HepG2 (cell line): ENCODE data around the gene C2CD2. TPM values are rescaled to one million over a fixed set of nuclear protein-coding genes. Genes with fewer than 3 reads are reported as not detected.
A peak's percentile ranks its signal among the peaks of the same experiment; 100 is the strongest.

Source experiments
- ARNT2 ChIP-seq: sonication (generic); formaldehyde crosslinking; IDR thresholded peaks from 2 replicates; pipeline ENCODE4 v1.8.0; 2022; ENCODE audit warnings: mild to moderate bottlenecking, low read depth, missing genetic modification reagents, moderate library complexity
- EHMT2 ChIP-seq: fragments of 200-600 bp; sonication (generic); IDR thresholded peaks from 2 replicates; pipeline ENCODE4 v1.7.0; 2017; ENCODE audit warnings: antibody characterized with exemption, low read depth, low read length, borderline replicate concordance
- NRL ChIP-seq: sonication (generic); formaldehyde crosslinking; IDR thresholded peaks from 2 replicates; pipeline ENCODE4 v1.5.0; 2020; ENCODE audit warnings: missing genetic modification reagents, mild to moderate bottlenecking, moderate library complexity, borderline replicate concordance
- RFX5 ChIP-seq: IDR thresholded peaks from 2 replicates; pipeline ENCODE4 v1.6.1; 2011; ENCODE audit warnings: low read depth, low read length, improper control_type of control experiment
- RXRA ChIP-seq: sonication (generic); formaldehyde crosslinking; IDR thresholded peaks from 2 replicates; pipeline ENCODE4 v1.5.1; 2020; ENCODE audit warnings: missing genetic modification reagents
- SMARCE1 ChIP-seq: fragments of 450-650 bp; IDR thresholded peaks from 2 replicates; pipeline ENCODE4 v1.6.1; 2017; ENCODE audit warnings: borderline replicate concordance
- SP5 ChIP-seq: IDR thresholded peaks from 2 replicates; pipeline ENCODE4 v1.6.1; 2016; ENCODE audit warnings: low read depth, borderline replicate concordance
- TBL1XR1 ChIP-seq: fragments of 150-350 bp; IDR thresholded peaks from 2 replicates; pipeline ENCODE4 v1.6.1; 2014; ENCODE audit warnings: borderline replicate concordance, low read length; ENCODE audit not compliant: partially characterized antibody
- TCF7 ChIP-seq: sonication (generic); IDR thresholded peaks from 2 replicates; pipeline ENCODE4 v1.6.1; 2016; ENCODE audit warnings: antibody characterized with exemption, low read depth
- TGIF2 ChIP-seq: IDR thresholded peaks from 2 replicates; pipeline ENCODE4 v1.6.1; 2016; ENCODE audit warnings: control low read depth, missing compliant biosample characterization
- ZNF3 ChIP-seq: IDR thresholded peaks from 2 replicates; pipeline ENCODE4 v1.7.0; 2017; ENCODE audit warnings: inconsistent platforms
- ZNF660 ChIP-seq: sonication (generic); formaldehyde crosslinking; IDR thresholded peaks from 2 replicates; pipeline ENCODE4 v1.5.1; 2020; ENCODE audit warnings: mild to moderate bottlenecking, low read depth, missing genetic modification reagents, borderline replicate concordance
- ZNF672 ChIP-seq: sonication (generic); formaldehyde crosslinking; IDR thresholded peaks from 2 replicates; pipeline ENCODE4 v1.8.1; 2022; ENCODE audit warnings: missing genetic modification reagents
- ZNF773 ChIP-seq: sonication (generic); formaldehyde crosslinking; IDR thresholded peaks from 2 replicates; pipeline ENCODE4 v1.4.0; 2020; ENCODE audit warnings: missing genetic modification reagents, borderline replicate concordance
- polyA plus RNA-seq, 8 experiments: library from polyadenylated mRNA; depleted of rRNA in 3 of 8; stranded (reverse) in 7 of 8; unstranded in 1 of 8; fragments of >200 nt; fragmentation: Illumina TruSeq in 4 of 8; extraction: Trizol in 4 of 8; gene quantifications; 2 replicates each; pipeline versions ENCODE4 v1.2.1 to v1.2.3, GENCODE V29; 2011 to 2016; ENCODE audit warnings: low read depth in 4 of 8, missing spikeins in 1 of 8, mixed read lengths in 1 of 8; ENCODE audit not compliant: insufficient read depth in 1 of 8
- total RNA-seq, 5 experiments: library from RNA; depleted of rRNA; stranded (reverse); fragments of >200 nt; fragmentation: Illumina TruSeq; extraction: Trizol; gene quantifications; 2 replicates each; pipeline ENCODE4 v1.2.3, GENCODE V29; 2016; ENCODE audit warnings: low read depth in 1 of 5
- TF ChIP-seq, protein P1 (sequence below): sonication (generic); formaldehyde crosslinking; IDR thresholded peaks from 2 replicates; pipeline ENCODE4 v1.4.0; 2020; ENCODE audit warnings: missing genetic modification reagents
- TF ChIP-seq, protein P2 (sequence below): IDR thresholded peaks from 2 replicates; pipeline ENCODE4 v1.6.1; 2016; ENCODE audit warnings: mild to moderate bottlenecking, missing biosample characterization, missing genetic modification reagents
- TF ChIP-seq, protein P3 (sequence below): sonication (generic); formaldehyde crosslinking; conservative IDR thresholded peaks from 2 replicates; pipeline ENCODE4 v1.4.0; 2020; ENCODE audit warnings: missing genetic modification reagents
- TF ChIP-seq, protein P4 (sequence below): sonication (generic); formaldehyde crosslinking; IDR thresholded peaks from 2 replicates; pipeline ENCODE4 v1.4.0; 2020; ENCODE audit warnings: mild to moderate bottlenecking, low read depth, missing genetic modification reagents
- TF ChIP-seq, protein P5 (sequence below): sonication (generic); formaldehyde crosslinking; IDR thresholded peaks from 2 replicates; pipeline ENCODE4 v1.5.1; 2020; ENCODE audit warnings: mild to moderate bottlenecking, missing genetic modification reagents, moderate library complexity
- TF ChIP-seq, protein P6 (sequence below): fragments of 450-650 bp; IDR thresholded peaks from 2 replicates; pipeline ENCODE4 v1.6.1; 2016

C2CD2 gene
- total and polyA plus RNA-seq, 2 of the 13 experiments (the other 11 are each of a cell fraction or from before 2014, with no cell fraction given), result 12.5 to 19.7 TPM

DNA sequence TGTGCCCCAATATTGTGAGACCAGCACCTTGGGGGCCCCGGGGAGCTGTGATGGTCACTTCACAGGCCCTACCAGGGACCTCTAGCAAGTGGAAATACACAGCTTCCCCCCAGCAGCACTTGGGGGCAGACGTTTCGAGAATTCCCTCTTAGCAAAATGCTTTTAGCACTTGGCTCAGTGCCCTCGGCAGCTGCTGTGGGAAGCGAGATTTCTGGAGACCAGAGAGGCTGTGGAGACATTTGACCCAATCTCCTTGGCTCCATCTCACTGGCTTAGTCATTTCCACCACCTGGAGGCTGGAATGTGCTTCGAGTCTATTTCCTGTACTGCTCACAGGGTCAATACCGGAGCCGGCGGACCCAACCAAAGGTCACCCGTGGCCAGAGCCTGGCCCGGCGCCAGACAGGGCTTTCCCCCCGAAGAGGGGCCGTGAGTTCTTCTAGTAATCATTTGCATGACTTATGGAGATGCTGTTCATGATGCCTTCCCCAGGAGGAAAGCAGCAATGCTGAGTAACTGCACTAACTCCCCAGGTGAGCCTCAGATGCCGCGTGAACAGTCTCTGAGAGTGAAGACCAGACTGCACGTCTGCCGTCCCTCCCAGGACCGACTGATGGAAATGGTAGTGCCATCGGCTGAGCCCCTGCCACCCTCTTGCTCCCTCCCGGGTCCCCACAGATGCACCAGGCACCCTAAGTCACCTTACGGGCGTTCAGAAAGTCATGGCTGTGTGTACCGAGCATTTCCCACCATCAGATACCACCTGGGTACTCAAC is 4.4 kb upstream of the C2CD2 start (continued):
- TF ChIP-seq, protein P1, sequence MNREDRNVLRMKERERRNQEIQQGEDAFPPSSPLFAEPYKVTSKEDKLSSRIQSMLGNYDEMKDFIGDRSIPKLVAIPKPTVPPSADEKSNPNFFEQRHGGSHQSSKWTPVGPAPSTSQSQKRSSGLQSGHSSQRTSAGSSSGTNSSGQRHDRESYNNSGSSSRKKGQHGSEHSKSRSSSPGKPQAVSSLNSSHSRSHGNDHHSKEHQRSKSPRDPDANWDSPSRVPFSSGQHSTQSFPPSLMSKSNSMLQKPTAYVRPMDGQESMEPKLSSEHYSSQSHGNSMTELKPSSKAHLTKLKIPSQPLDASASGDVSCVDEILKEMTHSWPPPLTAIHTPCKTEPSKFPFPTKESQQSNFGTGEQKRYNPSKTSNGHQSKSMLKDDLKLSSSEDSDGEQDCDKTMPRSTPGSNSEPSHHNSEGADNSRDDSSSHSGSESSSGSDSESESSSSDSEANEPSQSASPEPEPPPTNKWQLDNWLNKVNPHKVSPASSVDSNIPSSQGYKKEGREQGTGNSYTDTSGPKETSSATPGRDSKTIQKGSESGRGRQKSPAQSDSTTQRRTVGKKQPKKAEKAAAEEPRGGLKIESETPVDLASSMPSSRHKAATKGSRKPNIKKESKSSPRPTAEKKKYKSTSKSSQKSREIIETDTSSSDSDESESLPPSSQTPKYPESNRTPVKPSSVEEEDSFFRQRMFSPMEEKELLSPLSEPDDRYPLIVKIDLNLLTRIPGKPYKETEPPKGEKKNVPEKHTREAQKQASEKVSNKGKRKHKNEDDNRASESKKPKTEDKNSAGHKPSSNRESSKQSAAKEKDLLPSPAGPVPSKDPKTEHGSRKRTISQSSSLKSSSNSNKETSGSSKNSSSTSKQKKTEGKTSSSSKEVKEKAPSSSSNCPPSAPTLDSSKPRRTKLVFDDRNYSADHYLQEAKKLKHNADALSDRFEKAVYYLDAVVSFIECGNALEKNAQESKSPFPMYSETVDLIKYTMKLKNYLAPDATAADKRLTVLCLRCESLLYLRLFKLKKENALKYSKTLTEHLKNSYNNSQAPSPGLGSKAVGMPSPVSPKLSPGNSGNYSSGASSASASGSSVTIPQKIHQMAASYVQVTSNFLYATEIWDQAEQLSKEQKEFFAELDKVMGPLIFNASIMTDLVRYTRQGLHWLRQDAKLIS (CRISPR knock-in tag), result no peak
- TF ChIP-seq RFX5 (no peak), ZNF672 (no peak), SMARCE1 (no peak), ZNF660 (no peak), TGIF2 (CRISPR knock-in tag) (no peak), SP5 (CRISPR knock-in tag) (no peak), RXRA (CRISPR knock-in tag) (peak; percentile 88), NRL (no peak; the same call in 1 of the 2 replicates), ZNF3 (CRISPR knock-in tag) (0 out of 2 replicates have a peak, but pooled peaks have one; percentile 33), EHMT2 (no peak), ZNF773 (CRISPR knock-in tag) (no peak), ARNT2 (no peak), TCF7 (no peak), TBL1XR1 (no peak)
- TF ChIP-seq, protein P2, sequence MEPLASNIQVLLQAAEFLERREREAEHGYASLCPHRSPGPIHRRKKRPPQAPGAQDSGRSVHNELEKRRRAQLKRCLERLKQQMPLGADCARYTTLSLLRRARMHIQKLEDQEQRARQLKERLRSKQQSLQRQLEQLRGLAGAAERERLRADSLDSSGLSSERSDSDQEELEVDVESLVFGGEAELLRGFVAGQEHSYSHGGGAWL, result no peak
- TF ChIP-seq, protein P3, sequence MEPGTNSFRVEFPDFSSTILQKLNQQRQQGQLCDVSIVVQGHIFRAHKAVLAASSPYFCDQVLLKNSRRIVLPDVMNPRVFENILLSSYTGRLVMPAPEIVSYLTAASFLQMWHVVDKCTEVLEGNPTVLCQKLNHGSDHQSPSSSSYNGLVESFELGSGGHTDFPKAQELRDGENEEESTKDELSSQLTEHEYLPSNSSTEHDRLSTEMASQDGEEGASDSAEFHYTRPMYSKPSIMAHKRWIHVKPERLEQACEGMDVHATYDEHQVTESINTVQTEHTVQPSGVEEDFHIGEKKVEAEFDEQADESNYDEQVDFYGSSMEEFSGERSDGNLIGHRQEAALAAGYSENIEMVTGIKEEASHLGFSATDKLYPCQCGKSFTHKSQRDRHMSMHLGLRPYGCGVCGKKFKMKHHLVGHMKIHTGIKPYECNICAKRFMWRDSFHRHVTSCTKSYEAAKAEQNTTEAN, result peak; percentile 83; the same call in 1 of the 2 replicates
- TF ChIP-seq, protein P4, sequence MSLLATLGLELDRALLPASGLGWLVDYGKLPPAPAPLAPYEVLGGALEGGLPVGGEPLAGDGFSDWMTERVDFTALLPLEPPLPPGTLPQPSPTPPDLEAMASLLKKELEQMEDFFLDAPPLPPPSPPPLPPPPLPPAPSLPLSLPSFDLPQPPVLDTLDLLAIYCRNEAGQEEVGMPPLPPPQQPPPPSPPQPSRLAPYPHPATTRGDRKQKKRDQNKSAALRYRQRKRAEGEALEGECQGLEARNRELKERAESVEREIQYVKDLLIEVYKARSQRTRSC (CRISPR knock-in tag), result no peak
- TF ChIP-seq, protein P5, sequence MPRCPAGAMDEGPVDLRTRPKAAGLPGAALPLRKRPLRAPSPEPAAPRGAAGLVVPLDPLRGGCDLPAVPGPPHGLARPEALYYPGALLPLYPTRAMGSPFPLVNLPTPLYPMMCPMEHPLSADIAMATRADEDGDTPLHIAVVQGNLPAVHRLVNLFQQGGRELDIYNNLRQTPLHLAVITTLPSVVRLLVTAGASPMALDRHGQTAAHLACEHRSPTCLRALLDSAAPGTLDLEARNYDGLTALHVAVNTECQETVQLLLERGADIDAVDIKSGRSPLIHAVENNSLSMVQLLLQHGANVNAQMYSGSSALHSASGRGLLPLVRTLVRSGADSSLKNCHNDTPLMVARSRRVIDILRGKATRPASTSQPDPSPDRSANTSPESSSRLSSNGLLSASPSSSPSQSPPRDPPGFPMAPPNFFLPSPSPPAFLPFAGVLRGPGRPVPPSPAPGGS (CRISPR knock-in tag), result no peak
- TF ChIP-seq, protein P6, sequence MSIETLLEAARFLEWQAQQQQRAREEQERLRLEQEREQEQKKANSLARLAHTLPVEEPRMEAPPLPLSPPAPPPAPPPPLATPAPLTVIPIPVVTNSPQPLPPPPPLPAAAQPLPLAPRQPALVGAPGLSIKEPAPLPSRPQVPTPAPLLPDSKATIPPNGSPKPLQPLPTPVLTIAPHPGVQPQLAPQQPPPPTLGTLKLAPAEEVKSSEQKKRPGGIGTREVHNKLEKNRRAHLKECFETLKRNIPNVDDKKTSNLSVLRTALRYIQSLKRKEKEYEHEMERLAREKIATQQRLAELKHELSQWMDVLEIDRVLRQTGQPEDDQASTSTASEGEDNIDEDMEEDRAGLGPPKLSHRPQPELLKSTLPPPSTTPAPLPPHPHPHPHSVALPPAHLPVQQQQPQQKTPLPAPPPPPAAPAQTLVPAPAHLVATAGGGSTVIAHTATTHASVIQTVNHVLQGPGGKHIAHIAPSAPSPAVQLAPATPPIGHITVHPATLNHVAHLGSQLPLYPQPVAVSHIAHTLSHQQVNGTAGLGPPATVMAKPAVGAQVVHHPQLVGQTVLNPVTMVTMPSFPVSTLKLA, result no peak
